HG03558 (cell line): ENCODE data around the gene LYST.
A peak's percentile ranks its signal among the peaks of the same experiment; 100 is the strongest.

ENCODE experiments used
- ATAC-seq: cut with Tn5 transposase; IDR thresholded peaks from one replicate; pipeline ENCODE4 v1.9.1; 2021; ENCODE audit warnings: moderate number of reproducible peaks; ENCODE audit not compliant: unreplicated experiment; ENCODE audit errors: extremely low read depth

Gene LYST

DNA sequence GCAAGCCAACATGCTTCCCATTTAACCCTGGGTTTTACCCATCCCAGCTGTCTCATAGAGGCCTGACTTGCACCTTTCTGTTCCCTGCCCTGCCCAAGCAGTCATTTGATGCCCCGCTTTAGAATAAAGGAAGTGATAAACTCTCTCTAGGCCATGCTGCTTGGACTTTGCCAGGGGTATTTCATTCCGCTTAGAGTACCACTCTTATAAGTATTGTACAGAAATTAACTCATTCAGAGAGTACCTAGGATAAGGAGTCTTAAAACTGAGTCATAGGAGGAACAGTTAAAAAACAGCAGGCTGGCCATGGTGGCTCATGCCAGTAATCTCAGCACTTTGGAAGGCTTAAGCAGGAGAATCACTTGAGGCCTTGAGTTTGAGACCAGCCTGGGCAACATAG lies 21.0 kb upstream of the LYST start:
- ATAC-seq, result peak; percentile 2

DNA sequence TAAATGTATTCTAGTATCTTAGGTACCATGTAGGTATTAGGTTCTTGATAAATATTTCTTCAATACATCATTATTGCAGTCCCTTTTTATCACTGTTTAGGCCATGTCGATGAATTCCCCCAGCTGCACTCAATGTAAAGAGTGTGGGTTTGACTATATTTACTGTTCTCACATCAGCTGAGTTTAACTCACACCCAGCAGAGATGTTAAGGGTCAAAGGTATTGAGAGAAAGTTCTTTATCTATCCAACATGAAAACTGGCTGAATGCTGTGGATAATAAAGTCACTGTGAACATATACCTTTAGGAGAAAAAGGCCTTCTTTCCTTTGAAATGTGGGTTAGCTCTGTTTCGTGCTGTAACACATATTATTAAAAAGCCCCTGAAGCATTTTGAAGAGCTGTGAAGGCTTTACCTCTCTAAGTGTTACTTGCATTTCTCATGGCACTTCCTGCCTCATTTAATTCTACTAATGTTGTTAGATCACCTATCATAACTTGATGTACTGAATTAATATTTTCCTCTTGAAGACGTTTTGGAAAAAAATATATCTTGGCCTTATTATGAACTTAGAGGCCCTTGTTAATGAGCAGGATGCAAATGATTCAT lies 19.1 kb upstream of the LYST start:
- no peak for ATAC-seq

DNA sequence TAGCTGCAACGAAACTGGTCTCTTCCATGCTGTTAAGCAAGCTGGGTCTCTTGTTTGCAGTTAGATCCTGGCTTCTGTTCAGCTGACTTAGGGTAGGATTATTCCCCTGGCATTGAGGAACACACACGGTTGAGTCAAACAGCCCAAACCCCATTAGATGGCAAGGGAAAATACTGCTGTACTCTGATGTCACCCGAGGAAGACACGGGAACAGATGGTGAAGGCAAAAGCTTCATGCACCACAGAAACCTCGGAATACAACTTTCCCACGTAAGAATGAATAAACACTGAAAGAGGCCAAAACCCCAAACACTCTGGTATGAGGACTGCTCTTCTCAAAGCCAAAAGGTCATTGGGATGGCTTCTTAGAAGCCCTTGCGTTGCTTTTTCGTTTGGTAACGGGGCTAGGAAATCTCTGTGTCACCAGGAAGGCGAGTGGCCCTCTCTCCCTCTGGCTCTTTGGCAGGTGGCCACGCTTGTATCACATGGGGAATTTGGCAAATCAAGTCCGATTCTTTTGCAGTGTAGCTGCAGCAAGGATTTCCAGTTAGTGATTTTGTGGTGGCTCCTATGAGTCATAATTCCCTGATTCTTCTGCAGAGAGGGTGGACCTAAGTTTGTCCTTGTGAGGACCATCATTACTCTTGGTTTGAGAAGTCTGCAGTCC lies 16.7 kb upstream of the LYST start:
- peak; percentile 26 for ATAC-seq

DNA sequence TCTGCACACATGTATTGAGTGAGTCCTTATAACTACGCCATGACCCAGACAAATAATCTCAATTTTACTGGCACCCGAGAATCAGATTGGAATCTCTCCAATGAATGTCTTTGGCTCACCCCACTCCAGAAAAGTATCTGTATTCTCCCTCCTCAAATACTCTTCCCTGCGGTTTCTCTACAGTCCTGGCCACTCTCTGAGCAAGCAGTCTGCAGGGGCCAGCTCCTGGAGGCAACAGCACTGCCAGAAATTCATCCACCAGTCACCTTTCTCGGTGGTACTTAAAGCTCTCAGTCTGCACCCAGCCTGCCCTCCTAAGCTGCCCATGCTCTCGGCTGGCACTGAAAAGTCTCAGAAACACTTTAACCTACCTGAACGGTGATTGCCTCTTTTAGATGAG lies 16.1 kb upstream of the LYST start:
- ATAC-seq, result no peak

DNA sequence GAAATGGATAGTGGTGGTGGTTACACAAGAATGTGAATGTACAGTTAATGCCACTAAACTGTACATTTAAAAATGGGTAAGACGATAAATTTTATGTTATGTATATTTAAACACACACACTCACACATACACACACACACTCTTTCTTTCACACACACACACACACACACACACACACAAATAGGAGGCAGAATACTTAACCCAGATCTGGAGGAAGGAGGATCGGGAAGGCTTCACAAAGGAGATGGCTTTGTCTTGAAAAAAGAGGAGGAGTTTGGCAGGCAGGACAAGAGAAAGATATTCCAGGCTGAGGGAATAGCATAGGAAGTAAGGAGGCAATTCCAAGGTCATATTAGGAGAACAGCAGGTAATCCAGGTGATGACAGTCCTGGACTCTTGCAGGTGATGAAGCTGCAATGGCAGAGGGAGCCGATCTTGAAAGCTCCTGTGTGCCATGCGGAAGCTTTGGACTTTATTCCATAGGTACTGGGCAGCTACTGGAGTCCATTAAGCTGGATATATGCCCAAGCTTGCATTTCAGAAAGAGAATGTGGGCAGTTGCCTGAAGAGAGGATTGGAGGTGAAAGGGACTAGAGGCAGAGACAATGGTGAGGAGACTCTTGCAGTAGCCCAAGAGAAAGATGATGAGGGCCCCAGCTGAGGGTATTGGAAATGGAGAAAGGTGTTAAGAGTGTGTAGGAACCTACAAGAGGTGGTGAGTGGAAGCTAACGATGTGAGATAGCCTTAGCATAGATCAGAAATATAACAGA lies 15.4 kb upstream of the LYST start:
- no peak for ATAC-seq

DNA sequence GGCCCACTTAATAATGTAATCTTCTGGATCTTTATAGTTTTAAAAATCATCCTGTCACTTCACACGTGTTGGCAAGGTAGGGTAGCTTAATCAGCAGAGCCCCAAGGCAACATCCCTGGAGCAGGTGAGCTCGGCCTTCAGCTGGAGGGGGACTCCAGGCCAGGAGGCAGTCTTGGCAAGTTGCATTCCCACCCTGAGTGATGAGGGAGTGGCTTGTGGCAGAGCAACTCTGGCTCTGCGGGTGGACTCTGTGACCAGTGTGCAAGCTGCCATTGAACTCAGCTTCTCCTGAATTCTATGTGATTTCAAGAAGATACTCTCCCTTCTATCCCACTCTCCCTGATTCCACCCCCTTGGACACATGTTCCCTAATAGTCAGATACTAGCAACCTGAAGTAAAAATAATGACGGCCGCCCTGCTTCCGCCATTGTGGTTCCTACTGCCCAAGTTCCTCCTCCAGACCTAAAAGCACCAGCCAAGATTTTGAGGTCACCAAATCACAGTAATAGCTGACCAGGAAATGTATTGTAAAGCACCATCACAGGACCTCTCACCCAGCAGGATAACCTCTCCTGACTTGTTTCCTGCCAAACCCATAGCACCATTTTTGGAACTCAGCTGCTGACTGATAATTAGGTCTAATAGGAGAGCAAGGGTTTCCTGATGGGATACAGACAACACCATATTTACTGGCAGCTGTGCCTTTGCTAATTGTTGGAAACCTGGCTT lies 11.5 kb upstream of the LYST start:
- ATAC-seq, result no peak

DNA sequence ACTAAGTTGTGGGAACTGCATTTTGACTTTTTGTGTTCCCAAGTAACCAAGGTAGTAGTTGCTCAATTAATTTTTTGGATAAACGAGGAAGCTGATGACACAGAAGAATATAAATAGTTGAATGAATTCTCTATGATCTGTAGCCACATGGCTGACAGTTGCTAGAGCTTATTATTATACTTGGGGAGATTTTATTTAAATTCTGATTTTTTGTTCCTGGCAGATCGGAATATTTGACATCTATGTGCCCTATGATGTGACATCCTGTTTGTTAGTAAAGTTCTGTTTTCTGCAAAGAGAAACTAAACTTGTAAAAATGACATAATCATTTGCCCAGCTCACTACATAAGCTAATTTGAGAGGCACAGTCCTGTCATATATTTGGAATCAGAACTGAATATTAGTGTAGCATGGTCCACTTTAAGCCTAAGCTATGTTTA lies 9.7 kb upstream of the LYST start:
- no peak for ATAC-seq

DNA sequence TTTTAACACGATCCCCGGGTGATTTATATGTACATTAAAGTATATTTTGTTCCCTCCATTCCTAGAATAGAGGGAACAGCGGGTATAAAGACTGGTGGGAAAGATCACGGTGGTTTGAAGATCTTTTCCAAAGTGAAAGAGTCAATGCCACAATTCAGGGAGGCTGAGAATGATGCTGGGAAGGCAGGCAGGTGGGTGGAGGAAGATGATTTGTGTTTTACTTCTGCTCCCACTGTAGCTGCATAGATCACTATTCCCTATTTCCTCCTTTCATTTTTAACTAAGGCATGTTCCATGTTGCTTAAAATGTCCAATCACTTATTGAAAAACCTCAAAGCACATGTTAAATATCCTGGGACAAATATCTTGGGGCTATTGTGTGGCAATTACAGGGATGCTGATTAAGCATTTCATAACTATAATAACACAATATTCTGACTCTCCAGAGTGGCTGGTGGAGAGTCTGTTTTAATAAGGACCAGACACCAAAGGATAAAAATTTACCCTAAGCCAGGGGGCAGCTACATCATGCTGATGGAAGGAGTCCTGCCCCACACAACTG lies 8.4 kb upstream of the LYST start:
- no peak for ATAC-seq

DNA sequence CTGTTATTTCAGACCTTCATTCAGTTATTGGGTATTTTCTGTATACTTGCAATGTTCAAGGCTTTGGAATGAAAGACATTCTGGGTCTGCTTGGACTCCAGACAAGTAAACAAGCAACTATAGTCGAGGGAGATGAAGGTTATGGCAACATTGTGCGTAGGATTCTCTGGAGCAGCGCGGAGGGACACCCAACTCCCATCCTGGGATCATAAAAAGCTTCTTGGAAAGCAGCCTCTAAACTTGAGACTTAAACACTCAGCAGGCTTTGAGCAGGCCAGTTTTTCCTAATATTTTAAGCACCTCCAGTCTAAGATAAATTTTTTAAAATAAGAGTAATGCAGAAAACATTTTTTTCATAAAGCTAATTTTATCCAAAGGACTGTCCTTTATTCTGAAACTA lies 7.6 kb upstream of the LYST start:
- no peak for ATAC-seq

DNA sequence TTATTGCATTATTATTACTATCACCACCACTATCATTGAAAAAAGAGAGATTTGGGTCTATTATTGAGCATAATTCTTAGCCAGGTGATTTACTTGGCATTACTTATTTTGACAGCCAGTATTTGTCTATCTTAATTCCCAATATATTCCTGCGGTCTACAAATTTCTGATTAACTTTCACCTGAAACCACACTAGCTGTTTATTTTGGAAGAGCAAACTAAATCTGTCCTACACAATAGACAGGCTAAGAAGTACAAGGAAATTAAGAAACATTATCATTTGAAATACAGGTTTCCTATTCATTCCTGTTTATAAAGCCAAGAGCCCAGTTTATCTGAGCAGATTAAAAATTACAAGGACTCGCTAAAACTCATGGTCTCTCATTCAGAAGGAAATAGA lies 6.9 kb upstream of the LYST start:
- ATAC-seq, result no peak

DNA sequence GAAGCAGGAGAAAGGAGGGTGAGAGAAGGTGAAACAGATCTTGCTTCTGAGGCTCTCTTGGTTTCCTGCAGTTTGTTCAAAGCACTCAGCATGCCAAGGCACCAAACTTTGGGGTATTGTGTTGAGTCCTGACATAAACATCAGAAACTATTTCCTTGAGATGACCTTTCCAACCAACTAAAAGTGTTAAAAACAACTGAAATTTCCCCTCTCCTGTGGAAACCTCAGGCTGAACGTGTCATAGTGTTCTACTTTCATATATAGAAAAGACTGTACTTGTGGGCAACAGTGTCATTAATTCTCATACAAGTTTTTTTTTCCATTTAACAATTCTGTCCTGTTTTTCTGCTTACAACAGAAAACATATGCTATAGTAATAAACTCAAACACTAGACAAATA lies 6.3 kb upstream of the LYST start:
- ATAC-seq, result no peak

DNA sequence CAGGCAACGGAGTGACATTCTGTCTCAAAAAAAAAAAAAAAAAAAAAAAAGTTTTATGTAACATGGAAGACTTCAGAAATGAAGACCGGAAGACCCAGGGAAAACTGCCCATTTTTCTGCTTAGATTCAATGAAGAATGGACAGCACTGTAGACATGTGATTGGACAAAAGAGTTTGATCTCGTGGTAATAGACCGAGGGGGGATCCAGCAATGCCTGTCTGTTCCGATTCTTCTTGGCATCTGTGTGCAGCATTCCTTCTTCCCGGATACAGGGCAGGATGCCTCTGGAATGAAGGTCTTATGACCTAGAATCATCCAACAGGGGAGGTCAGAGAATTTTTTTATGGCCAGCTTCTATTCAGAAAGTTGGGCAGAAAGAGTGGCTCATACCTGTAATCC lies 5.6 kb upstream of the LYST start:
- ATAC-seq, result no peak

DNA sequence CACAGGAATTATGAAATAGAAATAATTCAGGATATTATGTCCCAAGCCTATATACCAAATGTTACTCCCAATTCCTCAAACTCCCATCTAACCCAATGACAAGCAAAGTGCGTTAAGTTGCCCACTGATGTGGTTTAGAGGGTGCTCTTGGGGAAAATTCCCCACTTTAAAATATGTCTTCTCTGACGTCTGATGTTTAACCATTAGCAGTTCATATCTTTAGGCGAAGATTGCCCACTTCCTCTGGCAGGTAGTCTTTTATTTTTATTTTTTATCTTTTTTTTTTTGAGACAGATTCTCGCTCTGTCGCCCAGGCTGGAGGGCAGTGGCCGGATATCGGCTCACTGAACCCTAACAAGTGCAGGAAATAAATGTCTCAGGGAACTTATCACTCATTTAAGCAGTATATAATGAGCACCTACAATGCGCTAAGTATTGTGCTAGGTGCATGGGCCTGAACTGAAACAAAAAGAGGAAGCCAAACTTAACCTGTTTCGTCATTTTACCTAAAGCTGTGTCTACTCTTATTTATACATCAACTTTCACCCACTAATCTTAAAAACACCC lies 1.3 kb upstream of the LYST start:
- ATAC-seq, result peak; percentile 31

DNA sequence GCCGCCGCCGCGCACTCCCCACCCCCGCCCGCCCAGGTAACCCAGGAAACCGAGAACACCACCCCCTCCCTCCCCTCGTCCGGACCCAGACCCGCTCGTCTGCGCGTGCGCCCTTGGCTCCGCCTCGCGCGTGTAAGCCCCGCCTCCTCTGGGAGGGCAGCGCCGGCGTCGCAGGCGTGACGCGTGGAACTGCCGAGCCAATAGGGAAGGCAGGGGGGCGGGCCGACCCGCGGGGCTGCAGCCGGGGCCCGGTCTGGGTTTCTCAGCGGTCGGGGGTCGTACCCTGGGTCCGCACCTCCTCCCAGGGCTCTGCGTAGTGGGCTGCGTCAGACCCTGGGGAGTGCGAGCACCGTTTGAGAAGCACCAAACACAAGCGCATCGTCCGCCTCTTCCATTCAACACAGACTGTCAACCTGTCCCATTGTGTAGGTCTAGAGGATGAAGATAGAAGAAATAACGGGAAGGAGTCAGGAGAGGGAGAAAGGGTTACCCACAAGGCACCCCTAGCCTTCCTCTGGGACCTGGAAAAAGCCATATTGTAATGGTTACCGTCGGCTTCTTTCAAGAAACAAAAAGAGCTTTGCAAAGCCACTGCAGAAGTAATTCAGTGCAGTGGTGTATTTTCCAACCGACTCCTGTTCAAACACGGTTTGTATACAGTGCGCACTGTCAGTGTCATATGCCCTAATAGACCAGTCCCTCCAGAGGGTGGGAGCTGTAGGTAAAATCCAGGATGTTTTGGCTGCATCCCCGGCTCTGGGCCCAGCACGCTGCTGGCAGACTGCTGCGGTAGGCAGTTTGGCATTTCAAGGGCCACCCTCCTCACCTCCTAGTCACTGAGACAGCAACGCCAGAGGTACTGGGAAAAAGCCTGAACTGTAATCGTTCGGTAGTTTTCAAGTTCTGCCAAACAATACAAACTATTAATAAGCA lies 473 bp upstream of the LYST start:
- peak; percentile 55 for ATAC-seq

DNA sequence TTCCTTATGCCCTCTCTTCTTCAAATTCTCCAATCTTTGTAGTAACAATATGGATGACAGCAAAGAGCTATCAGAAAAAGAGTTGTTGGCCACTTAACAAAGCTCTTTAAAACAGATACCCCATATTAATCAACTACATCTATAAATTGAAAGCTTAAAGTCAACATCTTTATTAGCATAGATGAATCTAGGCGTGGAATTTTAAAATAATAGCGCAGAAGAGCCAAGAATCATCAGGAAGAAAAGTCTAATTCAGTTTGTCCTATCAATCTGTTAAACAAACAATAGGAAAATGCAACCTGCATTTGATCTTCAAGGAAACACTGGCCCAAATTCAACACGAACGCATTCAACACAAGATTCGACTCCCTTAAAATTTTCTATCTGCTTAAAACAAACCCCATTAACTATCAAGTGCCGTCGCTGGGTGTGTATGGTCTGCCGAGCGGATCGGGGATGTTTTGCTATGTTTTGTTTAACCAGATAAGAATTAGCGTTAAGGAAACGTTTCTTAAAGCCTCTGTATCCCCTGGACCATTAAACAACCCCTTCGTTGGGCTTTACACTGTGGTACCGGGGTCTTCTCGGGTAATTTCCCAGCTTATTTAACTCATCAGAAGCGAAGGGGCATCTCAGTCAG lies 1.0 kb downstream of the LYST start:
- no peak for ATAC-seq

DNA sequence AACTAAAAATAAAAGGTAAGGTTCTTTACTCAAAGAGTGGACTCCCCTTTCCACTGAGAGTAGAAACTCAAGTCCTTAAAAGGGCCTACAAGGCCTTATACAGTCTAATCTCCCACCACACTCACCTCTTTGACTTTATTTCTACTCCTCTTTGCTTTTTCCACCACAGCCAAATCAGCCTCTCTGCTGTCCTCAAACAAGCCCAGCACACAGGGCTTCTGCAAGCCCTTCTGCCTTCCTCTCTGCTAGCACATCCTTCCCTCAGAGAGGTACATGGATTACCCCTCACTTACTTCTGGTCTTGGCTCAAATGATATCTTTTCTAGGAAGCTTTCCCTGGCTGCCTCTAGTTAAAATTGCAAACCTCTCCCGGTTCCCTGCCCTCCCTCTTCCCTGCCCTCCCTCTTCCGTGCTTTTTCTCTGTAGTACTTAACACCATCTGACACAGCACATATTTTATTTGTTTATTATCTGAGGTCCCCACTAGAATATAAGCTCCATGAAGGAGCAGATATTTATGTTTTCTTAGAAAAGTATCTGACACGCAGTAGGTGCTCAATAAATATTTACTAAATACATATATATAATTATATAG lies 1.7 kb downstream of the LYST start:
- ATAC-seq, result no peak

DNA sequence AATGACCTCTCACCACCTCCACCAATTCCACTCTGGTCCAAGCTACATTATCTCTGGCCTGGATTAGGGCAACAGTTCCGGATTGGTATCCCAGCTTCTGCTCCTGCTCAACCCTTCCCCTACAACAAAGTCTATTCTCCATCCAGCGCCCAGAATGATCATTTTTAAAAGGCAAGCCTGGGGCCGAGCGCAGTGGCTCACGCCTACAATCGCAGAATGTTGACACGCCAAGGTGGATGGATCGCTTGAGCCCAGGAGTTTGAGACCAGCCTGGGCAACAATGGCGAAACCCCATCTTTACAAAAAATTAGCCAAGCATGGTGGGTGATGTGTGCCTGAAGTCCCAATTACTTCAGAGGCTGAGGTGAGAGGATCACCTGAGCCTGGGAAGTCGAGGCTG lies 2.2 kb downstream of the LYST start:
- ATAC-seq, result no peak

DNA sequence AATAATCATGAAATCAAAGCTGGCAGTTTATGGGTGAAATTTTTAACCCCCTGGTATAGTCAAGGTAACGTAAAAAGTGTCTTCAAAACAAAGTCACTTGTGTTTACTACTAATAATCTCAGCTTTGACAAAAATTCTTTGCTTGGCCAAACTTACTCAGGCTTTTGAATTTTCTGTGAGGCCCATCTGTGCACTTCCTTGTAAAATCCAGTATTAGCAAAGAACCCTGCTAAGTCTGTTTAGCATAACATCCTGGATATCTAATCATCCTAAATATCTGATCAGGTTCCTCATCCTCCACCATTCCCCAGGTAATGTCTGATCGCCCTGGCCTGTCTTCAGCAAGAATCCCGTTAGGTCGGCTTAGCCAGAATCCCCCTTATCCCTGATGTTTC lies 3.0 kb downstream of the LYST start:
- ATAC-seq, result no peak
